ENCODE results near the gene C1orf159. TPM values are rescaled to one million over a fixed set of nuclear protein-coding genes. Genes with fewer than 3 reads are reported as not detected.
A peak's percentile ranks its signal among the peaks of the same experiment; 100 is the strongest.

Gene C1orf159
- total and polyA plus RNA-seq, 9 of the 15 experiments (the other 6 are each of a cell fraction or from before 2014, with no cell fraction given): 0.28 to 54.9 (median 10.6) TPM

DNA sequence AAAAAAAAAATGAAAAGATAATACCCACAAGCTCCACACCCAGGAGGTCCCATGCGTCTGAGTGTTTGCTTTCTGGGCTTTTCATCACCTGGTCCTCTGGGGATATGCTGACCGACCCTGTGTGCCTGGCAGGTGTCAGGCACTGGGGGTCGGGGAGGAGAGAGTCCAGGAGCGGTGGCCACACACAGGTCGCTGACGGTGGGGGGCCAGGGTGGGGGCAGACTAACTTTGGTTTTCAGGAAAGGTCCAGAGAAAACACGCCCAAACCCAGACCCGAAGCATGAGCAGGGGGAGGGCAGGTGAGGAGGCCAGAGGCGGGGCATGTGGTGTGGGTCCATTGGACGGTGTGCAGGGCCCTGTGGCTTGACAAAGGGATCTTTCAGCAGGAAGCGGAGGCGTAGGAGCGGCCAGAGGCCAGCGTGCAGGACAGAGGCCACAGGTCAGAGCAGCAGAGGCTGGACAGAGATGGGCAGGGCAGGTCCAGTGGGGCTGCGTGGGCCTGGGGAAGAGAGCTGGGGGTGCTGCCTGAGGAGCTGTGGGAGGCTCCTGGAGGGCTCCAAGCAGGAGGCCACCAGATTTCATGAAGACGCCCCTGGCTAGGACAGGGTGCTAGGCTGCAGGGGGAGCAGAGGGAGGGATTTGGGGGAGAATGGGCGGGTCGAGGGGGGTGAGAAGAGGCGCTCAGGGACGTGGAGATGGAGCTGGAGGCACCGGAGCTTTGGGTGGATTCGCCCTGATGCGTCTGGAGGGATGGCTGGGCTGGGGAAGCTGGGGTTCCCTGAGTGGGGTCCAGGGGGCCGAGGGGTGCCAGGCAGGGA is 57.6 kb downstream of the C1orf159 start (continued):
- TF ChIP-seq CEBPG (CRISPR knock-in tag; IDR thresholded peaks at IDR 0.05) (peak; percentile 67; the same call in 1 of the 2 replicates), CEBPG (tag; conservative IDR thresholded peaks at IDR 0.05 in 1 of 2, IDR thresholded peaks at IDR 0.05 in 1 of 2) (0 out of 4 replicates have a peak, but pooled peaks of 1 of the 2 experiments have one; percentile 5), ZNF384 (IDR thresholded peaks at IDR 0.05; ENCODE audit: low read depth, low read length) (peak; percentile 41; the same call in 1 of the 2 replicates), NR2C1 (IDR thresholded peaks at IDR 0.05) (no peak), NR2C1 (tag; IDR thresholded peaks at IDR 0.05) (peak; percentile 70), L3MBTL2 (IDR thresholded peaks at IDR 0.05) (peak; percentile 8; the same call in 1 of the 2 replicates), SAP30 (IDR thresholded peaks at IDR 0.05; ENCODE audit: borderline replicate concordance, insufficient read depth, low read depth, low read length, poor library complexity, severe bottlenecking) (peak; percentile 26), CXXC5 (CRISPR knock-in tag; IDR thresholded peaks at IDR 0.05) (peak; percentile 30; the same call in 1 of the 2 replicates), ZSCAN29 (IDR thresholded peaks at IDR 0.05) (no peak), MYC (IDR thresholded peaks at IDR 0.05; ENCODE audit: low read depth, low read length) (peak; percentile 54; the same call in 1 of the 2 replicates), MYC (CRISPR knock-in tag; IDR thresholded peaks at IDR 0.05; ENCODE audit: borderline replicate concordance, low read depth) (no peak), BHLHE40 (IDR thresholded peaks at IDR 0.05; ENCODE audit: low read length) (0 out of 2 replicates have a peak, but pooled peaks have one; percentile 21), SMARCA4 (IDR thresholded peaks at IDR 0.05) (no peak), BRD9 (IDR thresholded peaks at IDR 0.05; ENCODE audit: low read depth, partially characterized antibody) (no peak), RBBP5 (IDR thresholded peaks at IDR 0.05; ENCODE audit: borderline replicate concordance, insufficient read depth, low read length, poor library complexity, severe bottlenecking) (peak; percentile 13), ETV5 (CRISPR knock-in tag; IDR thresholded peaks at IDR 0.05; ENCODE audit: low read depth) (peak; percentile 45; the same call in 1 of the 2 replicates), NRF1 (conservative IDR thresholded peaks at IDR 0.05 in 1 of 2, IDR thresholded peaks at IDR 0.05 in 1 of 2) (peak; percentile 48; a peak in 3 of 4 replicates), NBN (IDR thresholded peaks at IDR 0.05; ENCODE audit: low read depth) (0 out of 2 replicates have a peak, but pooled peaks have one; percentile 8)
- TF ChIP-seq, protein P1, sequence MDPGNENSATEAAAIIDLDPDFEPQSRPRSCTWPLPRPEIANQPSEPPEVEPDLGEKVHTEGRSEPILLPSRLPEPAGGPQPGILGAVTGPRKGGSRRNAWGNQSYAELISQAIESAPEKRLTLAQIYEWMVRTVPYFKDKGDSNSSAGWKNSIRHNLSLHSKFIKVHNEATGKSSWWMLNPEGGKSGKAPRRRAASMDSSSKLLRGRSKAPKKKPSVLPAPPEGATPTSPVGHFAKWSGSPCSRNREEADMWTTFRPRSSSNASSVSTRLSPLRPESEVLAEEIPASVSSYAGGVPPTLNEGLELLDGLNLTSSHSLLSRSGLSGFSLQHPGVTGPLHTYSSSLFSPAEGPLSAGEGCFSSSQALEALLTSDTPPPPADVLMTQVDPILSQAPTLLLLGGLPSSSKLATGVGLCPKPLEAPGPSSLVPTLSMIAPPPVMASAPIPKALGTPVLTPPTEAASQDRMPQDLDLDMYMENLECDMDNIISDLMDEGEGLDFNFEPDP (CRISPR knock-in tag; IDR thresholded peaks at IDR 0.05): no peak
- TF ChIP-seq, protein P2, sequence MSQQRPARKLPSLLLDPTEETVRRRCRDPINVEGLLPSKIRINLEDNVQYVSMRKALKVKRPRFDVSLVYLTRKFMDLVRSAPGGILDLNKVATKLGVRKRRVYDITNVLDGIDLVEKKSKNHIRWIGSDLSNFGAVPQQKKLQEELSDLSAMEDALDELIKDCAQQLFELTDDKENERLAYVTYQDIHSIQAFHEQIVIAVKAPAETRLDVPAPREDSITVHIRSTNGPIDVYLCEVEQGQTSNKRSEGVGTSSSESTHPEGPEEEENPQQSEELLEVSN (IDR thresholded peaks at IDR 0.05; ENCODE audit: borderline replicate concordance in 1 of 2, extremely low read depth in 1 of 2, insufficient read depth in 1 of 2, insufficient read length in 1 of 2, low read depth in 1 of 2, low read length in 1 of 2, poor library complexity in 1 of 2, severe bottlenecking in 1 of 2): peak in 1 of 2 experiments; percentile 31
- TF ChIP-seq, protein P3, sequence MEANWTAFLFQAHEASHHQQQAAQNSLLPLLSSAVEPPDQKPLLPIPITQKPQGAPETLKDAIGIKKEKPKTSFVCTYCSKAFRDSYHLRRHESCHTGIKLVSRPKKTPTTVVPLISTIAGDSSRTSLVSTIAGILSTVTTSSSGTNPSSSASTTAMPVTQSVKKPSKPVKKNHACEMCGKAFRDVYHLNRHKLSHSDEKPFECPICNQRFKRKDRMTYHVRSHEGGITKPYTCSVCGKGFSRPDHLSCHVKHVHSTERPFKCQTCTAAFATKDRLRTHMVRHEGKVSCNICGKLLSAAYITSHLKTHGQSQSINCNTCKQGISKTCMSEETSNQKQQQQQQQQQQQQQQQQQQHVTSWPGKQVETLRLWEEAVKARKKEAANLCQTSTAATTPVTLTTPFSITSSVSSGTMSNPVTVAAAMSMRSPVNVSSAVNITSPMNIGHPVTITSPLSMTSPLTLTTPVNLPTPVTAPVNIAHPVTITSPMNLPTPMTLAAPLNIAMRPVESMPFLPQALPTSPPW (CRISPR knock-in tag; IDR thresholded peaks at IDR 0.05): peak; percentile 17; the same call in 1 of the 2 replicates
- TF ChIP-seq, protein P4, sequence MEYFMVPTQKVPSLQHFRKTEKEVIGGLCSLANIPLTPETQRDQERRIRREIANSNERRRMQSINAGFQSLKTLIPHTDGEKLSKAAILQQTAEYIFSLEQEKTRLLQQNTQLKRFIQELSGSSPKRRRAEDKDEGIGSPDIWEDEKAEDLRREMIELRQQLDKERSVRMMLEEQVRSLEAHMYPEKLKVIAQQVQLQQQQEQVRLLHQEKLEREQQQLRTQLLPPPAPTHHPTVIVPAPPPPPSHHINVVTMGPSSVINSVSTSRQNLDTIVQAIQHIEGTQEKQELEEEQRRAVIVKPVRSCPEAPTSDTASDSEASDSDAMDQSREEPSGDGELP (CRISPR knock-in tag; IDR thresholded peaks at IDR 0.05; ENCODE audit: borderline replicate concordance): peak; percentile 13; the same call in 1 of the 2 replicates
